GM06990 (cell line): Measurements from ENCODE around the gene IGLL5.

ENCODE experiments used
- DNase-seq: peaks from one replicate; pipeline ENCODE4 v3.0.0-alpha.2; 2011; ENCODE audit not compliant: insufficient read length; ENCODE audit errors: extremely low read depth
- H3K27me3 ChIP-seq: replicated peaks from 2 replicates; pipeline ENCODE4 v1.6.0; 2011; ENCODE audit warnings: low read length; ENCODE audit not compliant: control insufficient read depth, insufficient read depth
- H3K36me3 ChIP-seq: 2 replicates; pipeline ENCODE4 v1.5.1; 2011; ENCODE audit warnings: low read length; ENCODE audit not compliant: control insufficient read depth, insufficient read depth
- H3K4me3 ChIP-seq: replicated peaks from 2 replicates; pipeline ENCODE4 v1.5.1; 2011; ENCODE audit warnings: low read depth, mild to moderate bottlenecking, control low read depth, low read length
- TF ChIP-seq, protein P1 (sequence below): IDR thresholded peaks from 2 replicates; pipeline ENCODE4 v1.5.1; 2011; ENCODE audit warnings: low read length, control low read depth, mild to moderate bottlenecking, inconsistent platforms; ENCODE audit not compliant: insufficient read depth, poor library complexity, severe bottlenecking

The IGLL5 gene

GRCh38 chr22:22936915-22937656 lies 49.5 kb downstream of the IGLL5 start:
- TF ChIP-seq, protein P1, sequence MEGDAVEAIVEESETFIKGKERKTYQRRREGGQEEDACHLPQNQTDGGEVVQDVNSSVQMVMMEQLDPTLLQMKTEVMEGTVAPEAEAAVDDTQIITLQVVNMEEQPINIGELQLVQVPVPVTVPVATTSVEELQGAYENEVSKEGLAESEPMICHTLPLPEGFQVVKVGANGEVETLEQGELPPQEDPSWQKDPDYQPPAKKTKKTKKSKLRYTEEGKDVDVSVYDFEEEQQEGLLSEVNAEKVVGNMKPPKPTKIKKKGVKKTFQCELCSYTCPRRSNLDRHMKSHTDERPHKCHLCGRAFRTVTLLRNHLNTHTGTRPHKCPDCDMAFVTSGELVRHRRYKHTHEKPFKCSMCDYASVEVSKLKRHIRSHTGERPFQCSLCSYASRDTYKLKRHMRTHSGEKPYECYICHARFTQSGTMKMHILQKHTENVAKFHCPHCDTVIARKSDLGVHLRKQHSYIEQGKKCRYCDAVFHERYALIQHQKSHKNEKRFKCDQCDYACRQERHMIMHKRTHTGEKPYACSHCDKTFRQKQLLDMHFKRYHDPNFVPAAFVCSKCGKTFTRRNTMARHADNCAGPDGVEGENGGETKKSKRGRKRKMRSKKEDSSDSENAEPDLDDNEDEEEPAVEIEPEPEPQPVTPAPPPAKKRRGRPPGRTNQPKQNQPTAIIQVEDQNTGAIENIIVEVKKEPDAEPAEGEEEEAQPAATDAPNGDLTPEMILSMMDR = no peak
- no peak for DNase-seq
- no peak overlapping the region for H3K4me3 ChIP-seq
- no peaks in the 10 kb centered on the region for H3K36me3 ChIP-seq
- no peaks in the 10 kb centered on the region for H3K27me3 ChIP-seq

DNA sequence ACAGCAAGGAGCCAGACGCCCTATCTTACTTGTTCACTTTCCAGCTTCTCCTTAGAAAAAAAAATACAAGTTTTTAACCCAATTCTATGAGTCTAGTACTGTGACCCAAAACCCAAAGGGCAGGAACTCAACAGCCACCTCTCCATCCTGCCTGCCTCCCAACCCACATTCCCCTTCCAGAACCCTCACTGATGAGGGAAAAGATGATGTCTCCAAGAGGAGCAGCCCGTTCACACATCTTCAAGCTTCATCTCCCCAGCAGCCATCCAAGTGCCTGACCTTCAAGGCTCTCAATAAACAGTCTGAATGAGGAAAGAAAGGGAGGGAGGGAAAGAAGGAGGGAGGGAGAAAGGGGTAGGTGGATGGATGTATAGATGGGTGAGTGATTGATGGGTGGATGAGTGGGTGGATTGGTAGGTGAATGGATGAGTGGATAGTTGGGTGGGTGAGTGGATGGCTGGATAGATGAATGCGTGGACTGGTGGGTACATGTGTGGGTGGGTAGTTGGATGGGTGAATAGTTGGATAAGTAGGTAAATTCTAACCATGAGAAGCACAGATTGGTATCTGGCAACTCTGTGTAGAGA lies 50.4 kb downstream of the IGLL5 start:
- no peaks in the 10 kb centered on the region for H3K27me3 ChIP-seq
- no peaks in the 10 kb centered on the region for H3K36me3 ChIP-seq
- TF ChIP-seq, protein P1 = no peak
- H3K4me3 ChIP-seq = no peak overlapping the region
- DNase-seq = no peak

DNA sequence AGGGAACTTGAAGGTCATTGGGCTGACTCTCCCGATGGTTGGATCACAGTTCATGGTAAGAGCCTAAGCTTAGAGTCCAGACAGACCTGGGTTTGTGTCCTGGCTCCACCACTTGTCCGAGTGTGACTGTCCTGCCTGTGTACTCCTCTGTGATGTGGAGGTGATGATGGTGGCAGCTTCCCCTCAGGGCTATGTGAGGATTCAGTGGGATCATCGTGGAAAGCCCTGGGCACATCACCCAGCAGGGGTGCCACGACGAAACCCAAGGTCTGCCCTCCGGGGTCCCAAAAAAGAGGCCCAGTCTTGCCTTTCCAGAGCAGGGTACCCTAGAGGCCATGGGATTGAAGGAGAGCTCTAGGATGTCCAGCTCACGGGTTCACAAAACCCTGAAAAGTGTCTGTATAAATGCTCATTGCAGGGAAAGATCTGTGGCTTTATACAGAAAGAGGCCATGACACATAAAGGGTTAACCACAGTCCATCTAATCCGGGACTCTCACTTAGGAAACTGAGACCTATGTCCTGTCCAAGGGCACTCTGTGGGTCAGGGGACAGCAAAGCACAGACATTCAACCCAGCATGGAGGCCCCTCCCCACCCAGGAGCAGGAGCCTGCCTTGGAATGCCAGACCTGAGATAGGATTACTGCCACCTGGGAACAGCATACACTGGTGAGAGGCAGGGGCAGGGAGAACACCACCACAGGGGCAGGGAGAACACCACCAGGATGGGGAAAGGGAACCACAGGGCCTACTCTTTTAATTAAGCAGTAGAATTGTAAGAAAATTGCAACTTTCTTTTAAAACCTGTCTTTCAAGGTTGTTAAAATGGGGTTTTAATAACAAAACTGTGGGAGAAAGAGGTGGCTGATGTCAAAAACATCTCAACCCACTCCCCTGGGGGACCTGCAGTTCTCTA lies 51.3 kb downstream of the IGLL5 start:
- no peaks in the 10 kb centered on the region for H3K36me3 ChIP-seq
- H3K27me3 ChIP-seq = no peaks in the 10 kb centered on the region
- TF ChIP-seq, protein P1 = no peak
- DNase-seq = no peak
- no peak overlapping the region for H3K4me3 ChIP-seq

GRCh38 chr22:22939588-22940368 lies 52.2 kb downstream of the IGLL5 start:
- Histone ChIP-seq H3K36me3 (no peaks in the 10 kb centered on the region), H3K4me3 (no peak overlapping the region), H3K27me3 (no peaks in the 10 kb centered on the region)
- TF ChIP-seq, protein P1 = no peak
- DNase-seq = no peak

GRCh38 chr22:22940961-22941605 lies 53.5 kb downstream of the IGLL5 start:
- no peaks in the 10 kb centered on the region for H3K27me3 ChIP-seq
- no peak for DNase-seq
- TF ChIP-seq, protein P1 = no peak
- no peaks in the 10 kb centered on the region for H3K36me3 ChIP-seq
- no peak overlapping the region for H3K4me3 ChIP-seq
